Astrocyte of the spinal cord (primary cell): ENCODE measurements around the gene SOX6.
"Not testable (repeated sequence)": the region's sequence is repeated elsewhere in the genome, so short reads cannot be mapped to it uniquely, and the experiment has no call there.

ENCODE experiments used
- DNase-seq: peaks from one replicate; pipeline ENCODE4 v3.0.0; 2011; ENCODE audit warnings: low read depth, low spot score
- H3K4me3 ChIP-seq: 2 replicates; pipeline ENCODE4 v1.5.1; 2011; ENCODE audit warnings: low read depth, mild to moderate bottlenecking, low read length, moderate library complexity
- in situ Hi-C: cut with HindIII; loops from 2 replicates; pipeline ENCODE4 v1.10.0; 2017; ENCODE audit warnings: low sequenced_read_pairs
- TF ChIP-seq, protein P1 (sequence below): IDR thresholded peaks from 2 replicates; pipeline ENCODE4 v1.5.1; 2012; ENCODE audit warnings: low read depth, mild to moderate bottlenecking, low read length, inconsistent platforms

The SOX6 gene

GRCh38 chr11:16082095-16083055, 274.0 kb downstream of the SOX6 start:
- H3K4me3 ChIP-seq: no peak overlapping the region
- in situ Hi-C loops: no loop called here

DNA sequence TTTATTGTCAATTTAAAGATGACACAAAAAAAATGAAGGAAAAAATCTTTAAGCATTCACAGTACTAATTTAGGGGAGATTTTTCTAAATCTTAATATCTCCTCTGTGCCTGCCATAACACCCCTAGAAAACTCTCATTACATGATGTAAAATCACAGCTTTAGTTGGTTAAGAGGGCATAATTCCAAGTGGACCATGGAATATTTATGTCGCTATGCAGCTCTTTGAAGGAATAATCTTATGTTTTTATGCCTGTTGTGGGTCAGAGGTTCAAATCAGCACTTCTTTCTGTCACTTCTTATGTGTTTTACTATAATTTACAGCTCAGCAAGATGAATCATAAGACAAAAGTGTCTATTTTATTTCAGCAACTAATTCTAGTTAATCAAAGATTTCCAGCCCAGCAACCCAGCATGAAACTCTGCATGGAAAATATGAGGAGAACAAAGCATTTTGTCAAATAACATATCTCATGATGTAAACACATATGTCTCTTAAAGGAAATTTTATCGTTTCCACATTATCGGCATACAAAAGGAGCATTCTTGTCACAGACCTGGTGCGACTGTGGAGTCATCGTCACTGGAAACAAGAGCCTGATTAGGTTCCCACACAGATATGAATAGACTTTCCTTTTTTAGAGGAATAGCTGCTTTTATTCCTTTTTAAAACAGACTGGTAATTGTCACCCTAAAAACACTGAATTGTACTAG, 274.8 kb downstream of the SOX6 start:
- TF ChIP-seq, protein P1, sequence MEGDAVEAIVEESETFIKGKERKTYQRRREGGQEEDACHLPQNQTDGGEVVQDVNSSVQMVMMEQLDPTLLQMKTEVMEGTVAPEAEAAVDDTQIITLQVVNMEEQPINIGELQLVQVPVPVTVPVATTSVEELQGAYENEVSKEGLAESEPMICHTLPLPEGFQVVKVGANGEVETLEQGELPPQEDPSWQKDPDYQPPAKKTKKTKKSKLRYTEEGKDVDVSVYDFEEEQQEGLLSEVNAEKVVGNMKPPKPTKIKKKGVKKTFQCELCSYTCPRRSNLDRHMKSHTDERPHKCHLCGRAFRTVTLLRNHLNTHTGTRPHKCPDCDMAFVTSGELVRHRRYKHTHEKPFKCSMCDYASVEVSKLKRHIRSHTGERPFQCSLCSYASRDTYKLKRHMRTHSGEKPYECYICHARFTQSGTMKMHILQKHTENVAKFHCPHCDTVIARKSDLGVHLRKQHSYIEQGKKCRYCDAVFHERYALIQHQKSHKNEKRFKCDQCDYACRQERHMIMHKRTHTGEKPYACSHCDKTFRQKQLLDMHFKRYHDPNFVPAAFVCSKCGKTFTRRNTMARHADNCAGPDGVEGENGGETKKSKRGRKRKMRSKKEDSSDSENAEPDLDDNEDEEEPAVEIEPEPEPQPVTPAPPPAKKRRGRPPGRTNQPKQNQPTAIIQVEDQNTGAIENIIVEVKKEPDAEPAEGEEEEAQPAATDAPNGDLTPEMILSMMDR: no peak
- no peak for DNase-seq
- no peak overlapping the region for H3K4me3 ChIP-seq
- in situ Hi-C loops: no loop called here

More at GRCh38 chr11:16082095-16083055, 274.0 kb downstream of the SOX6 start:
- TF ChIP-seq, protein P1: no peak
- no peak for DNase-seq

- in situ Hi-C loops: no loop called here
- H3K4me3 ChIP-seq: no peak overlapping the region
- TF ChIP-seq, protein P1: no peak
- no peak for DNase-seq
Measured at GRCh38 chr11:16080688-16081381, 275.5 kb downstream of the SOX6 start.

DNA sequence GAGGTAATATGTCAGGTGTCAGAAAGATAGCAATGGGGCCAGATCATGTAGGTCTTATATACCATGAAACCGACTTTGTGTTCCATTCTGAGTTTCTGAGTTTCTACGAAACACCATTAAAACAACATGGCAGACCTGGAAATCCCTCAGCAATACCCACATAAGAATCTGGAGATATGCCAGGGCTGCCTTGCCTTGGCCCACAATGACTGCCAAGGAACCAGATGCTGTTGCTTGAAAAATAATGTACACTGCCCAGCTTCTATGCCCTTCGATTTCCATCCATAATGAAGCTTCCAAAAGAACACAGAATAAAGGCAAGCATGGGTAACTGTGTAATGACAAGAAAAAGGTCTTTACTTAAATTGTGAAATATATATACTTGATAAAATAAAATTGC, 277.4 kb downstream of the SOX6 start:
- H3K4me3 ChIP-seq: no peak overlapping the region
- TF ChIP-seq, protein P1: no peak
- no peak for DNase-seq
- in situ Hi-C loops: no loop called here

DNA sequence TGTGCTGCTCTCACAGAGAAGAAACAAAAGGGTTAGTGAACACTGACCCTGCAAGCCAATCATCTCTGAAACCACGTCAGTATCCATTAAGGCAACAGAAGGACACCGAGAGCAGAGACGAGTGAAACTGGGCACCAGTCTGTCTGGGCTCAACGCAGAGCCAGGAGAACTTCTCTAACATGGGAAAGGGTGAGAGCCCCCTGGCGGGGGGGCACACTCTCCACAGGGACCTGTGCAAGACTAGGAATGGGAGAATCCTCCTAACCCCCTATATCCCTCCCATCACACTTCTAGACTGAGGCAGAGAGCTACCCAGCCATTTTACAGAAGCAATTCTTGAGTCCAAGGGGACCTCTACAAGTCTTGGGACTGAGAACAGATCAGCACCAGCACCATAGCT, 285.8 kb downstream of the SOX6 start:
- in situ Hi-C loops: no loop called here

DNA sequence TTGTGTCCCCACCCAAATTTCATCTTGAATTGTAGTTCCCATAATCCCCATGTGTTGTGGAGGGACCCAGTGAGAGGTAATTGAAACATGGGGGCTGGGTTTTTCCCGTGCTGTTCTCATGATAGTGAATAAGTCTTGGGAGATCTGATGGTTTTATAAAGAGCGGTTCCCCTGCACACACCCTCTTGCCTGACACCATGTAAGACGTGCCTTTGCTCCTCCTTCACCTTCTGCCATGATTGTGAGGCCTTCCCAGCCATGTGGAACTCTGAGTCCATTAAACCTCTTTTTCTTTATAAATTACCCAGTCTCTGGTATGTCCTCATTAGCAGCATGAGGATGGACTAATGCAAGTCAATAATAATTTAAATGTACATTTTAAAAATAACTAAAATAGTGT, 289.1 kb downstream of the SOX6 start:
- DNase-seq, H3K4me3 ChIP-seq, in situ Hi-C loops: not testable (repeated sequence)

More for the DNA sequence above, 285.8 kb downstream of the SOX6 start:
- DNase-seq: no peak
- TF ChIP-seq, protein P1: no peak
- no peak overlapping the region for H3K4me3 ChIP-seq
